HCT116 (cell line): ENCODE results near the gene CYSTM1. TPM values are rescaled to one million over a fixed set of nuclear protein-coding genes. Genes with fewer than 3 reads are reported as not detected.

Experiments used
- ATAC-seq: fragments of 200-7000 bp; cut with Tn5 transposase; 2 replicates; pipeline ENCODE4 v1.9.1; 2020; ENCODE audit warnings: mild to moderate bottlenecking, moderate library complexity
- BruUV-seq: library from RNA; stranded (reverse); fragments of 400-500 nt; replicated peaks from 2 replicates; lab custom pipeline; 2021; lab: Mats Ljungman, UMichigan
- CTCF ChIA-PET: fragments of 300-600 bp; sonication (Branson Sonifier 250); formaldehyde crosslinking; loops from one replicate; lab custom pipeline; 2021; ENCODE audit warnings: antibody characterized with exemption; lab: Charles Lee
- POLR2A ChIA-PET: fragments of 300-600, 350-600 bp; sonication (Branson Sonifier 250); formaldehyde crosslinking; loops from one replicate; lab custom pipeline; 2021; ENCODE audit warnings: antibody characterized with exemption; lab: Charles Lee
- RAD21 ChIA-PET, 2 experiments: fragments of 300-600 bp; sonication (Branson Sonifier 250); formaldehyde crosslinking; loops; one replicate each; lab custom pipeline; 2023; ENCODE audit warnings: low total read pairs in 2 of 2; ENCODE audit not compliant: uncharacterized antibody in 2 of 2, unreplicated experiment in 2 of 2, low non-redundant PET in 1 of 2; lab: Charles Lee
- DNase-seq: peaks from one replicate; pipeline ENCODE4 v3.0.0-alpha.2; 2010; ENCODE audit warnings: low read depth, low spot score
- H2AFZ ChIP-seq: fragments of 200-600 bp; shearing (Covaris generic), sonication (generic); 2 replicates; pipeline ENCODE4 v1.6.1; 2017; ENCODE audit warnings: low read depth, mixed run types, mixed read lengths, antibody characterized with exemption, low read length; ENCODE audit not compliant: poor library complexity, severe bottlenecking
- H3K27ac ChIP-seq: 2 replicates; pipeline ENCODE4 v1.5.1; 2012; ENCODE audit warnings: low read depth, low read length
- H3K27me3 ChIP-seq: fragments of 200-600 bp; sonication (generic); 2 replicates; pipeline ENCODE4 v1.6.1; 2016; ENCODE audit warnings: mixed run types, low read length, mixed read lengths; ENCODE audit not compliant: insufficient read depth
- H3K36me3 ChIP-seq, 2 experiments: fragments of 200-500 bp in 1 of 2; fragments of 200-600 bp in 1 of 2; sonication (Bioruptor generic) in 1 of 2; sonication (generic) in 1 of 2; 2 replicates each; pipeline versions ENCODE4 v1.5.1 to v1.6.1; 2014 to 2016; ENCODE audit warnings: low read length in 2 of 2, inconsistent platforms in 1 of 2, mixed read lengths in 1 of 2, mixed run types in 1 of 2; ENCODE audit not compliant: insufficient read depth in 2 of 2, control insufficient read depth in 1 of 2
- H3K4me1 ChIP-seq, 2 experiments: fragments of 200-600 bp in 1 of 2; sonication (generic) in 1 of 2; 2 replicates each; pipeline versions ENCODE4 v1.5.1 to v1.6.1; 2012 to 2017; ENCODE audit warnings: low read length in 2 of 2, inconsistent platforms in 1 of 2, mild to moderate bottlenecking in 1 of 2, mixed read lengths in 1 of 2, mixed run types in 1 of 2, moderate library complexity in 1 of 2; ENCODE audit not compliant: insufficient read depth in 2 of 2, control insufficient read depth in 1 of 2
- H3K4me2 ChIP-seq: fragments of 200-600 bp; sonication (generic); 2 replicates; pipeline ENCODE4 v1.6.1; 2017; ENCODE audit warnings: mixed run types, low read length, mixed read lengths
- H3K4me3 ChIP-seq, 2 experiments: fragments of 200-600 bp in 1 of 2; sonication (generic) in 1 of 2; replicated peaks in 1 of 2; 2 replicates each; pipeline ENCODE4 v1.5.1; 2011 to 2016; ENCODE audit warnings: low read length in 2 of 2, control low read depth in 1 of 2, low read depth in 1 of 2, mild to moderate bottlenecking in 1 of 2, mixed read lengths in 1 of 2, mixed run types in 1 of 2
- H3K79me2 ChIP-seq: fragments of 200-600 bp; sonication (generic); 2 replicates; pipeline ENCODE4 v1.6.1; 2017; ENCODE audit warnings: mild to moderate bottlenecking, mixed run types, low read length, moderate library complexity, mixed read lengths; ENCODE audit not compliant: insufficient read depth
- H3K9ac ChIP-seq: fragments of 200-600 bp; sonication (generic); 2 replicates; pipeline ENCODE4 v1.6.1; 2016; ENCODE audit warnings: low read length, mixed read lengths
- H3K9me2 ChIP-seq: fragments of 200-600 bp; sonication (generic), shearing (Covaris generic); 2 replicates; pipeline ENCODE4 v1.6.1; 2017; ENCODE audit warnings: mixed run types, mild to moderate bottlenecking, moderate library complexity; ENCODE audit not compliant: insufficient read depth
- H3K9me3 ChIP-seq, 2 experiments: fragments of 200-500 bp in 1 of 2; fragments of 200-600 bp in 1 of 2; sonication (Bioruptor generic) in 1 of 2; sonication (generic) in 1 of 2; 2 replicates each; pipeline ENCODE4 v1.6.1; 2014 to 2017; ENCODE audit warnings: low read length in 2 of 2, mixed read lengths in 2 of 2, inconsistent platforms in 1 of 2, low read depth in 1 of 2, mild to moderate bottlenecking in 1 of 2, mixed run types in 1 of 2, moderate library complexity in 1 of 2; ENCODE audit not compliant: control insufficient read depth in 1 of 2, insufficient read depth in 1 of 2
- H4K20me1 ChIP-seq: fragments of 200-600 bp; sonication (generic), shearing (Covaris generic); 2 replicates; pipeline ENCODE4 v1.6.1; 2017; ENCODE audit warnings: mixed run types, mild to moderate bottlenecking, moderate library complexity; ENCODE audit not compliant: insufficient read depth
- EZH2phosphoT487 ChIP-seq: fragments of 200-600 bp; IDR thresholded peaks from 2 replicates; pipeline ENCODE4 v1.6.1; 2018; ENCODE audit warnings: antibody characterized with exemption, borderline replicate concordance
- POLR2A ChIP-seq: IDR thresholded peaks from 2 replicates; pipeline ENCODE4 v1.7.0; 2011; ENCODE audit warnings: borderline replicate concordance; ENCODE audit not compliant: insufficient read depth, insufficient read length; ENCODE audit errors: extremely low read depth
- POLR2AphosphoS5 ChIP-seq: IDR thresholded peaks from 2 replicates; pipeline ENCODE4 v1.6.1; 2011; ENCODE audit warnings: mild to moderate bottlenecking, low read depth, low read length, moderate library complexity
- RAD21 ChIP-seq: IDR thresholded peaks from 2 replicates; pipeline ENCODE4 v1.6.1; 2012; ENCODE audit warnings: low read depth, mild to moderate bottlenecking
- SP1 ChIP-seq: IDR thresholded peaks from 2 replicates; pipeline ENCODE4 v1.6.1; 2012; ENCODE audit warnings: low read depth
- YY1 ChIP-seq: IDR thresholded peaks from 2 replicates; pipeline ENCODE4 v1.6.1; 2011; ENCODE audit warnings: low read length, low read depth, moderate library complexity, mild to moderate bottlenecking; ENCODE audit not compliant: insufficient replicate concordance; ENCODE audit errors: extremely low read depth
- ZBTB33 ChIP-seq: IDR thresholded peaks from 2 replicates; pipeline ENCODE4 v1.6.1; 2011; ENCODE audit warnings: mild to moderate bottlenecking, low read length, moderate library complexity; ENCODE audit not compliant: insufficient replicate concordance; ENCODE audit errors: extremely low read depth
- intact Hi-C: fragments of 100-400 bp; cut with micrococcal nuclease; formaldehyde crosslinking; loops from 2 replicates; pipeline ENCODE4 v1.10.0; 2022
- total RNA-seq: library from RNA; stranded (reverse); gene quantifications from one replicate; pipeline ENCODE4 v1.2.1, GENCODE V29; 2021; ENCODE audit not compliant: unreplicated experiment
- TF ChIP-seq, protein P1 (sequence below): IDR thresholded peaks from 2 replicates; pipeline ENCODE4 v1.6.1; 2012
- TF ChIP-seq, protein P2 (sequence below), 3 experiments: fragments of 200-600 bp in 1 of 3; sonication (generic) in 1 of 3; IDR thresholded peaks in 2 of 3; conservative IDR thresholded peaks in 1 of 3; 2 replicates each; pipeline ENCODE4 v1.5.1; 2012 to 2017; ENCODE audit warnings: low read depth in 2 of 3, low read length in 2 of 3, antibody characterized with exemption in 1 of 3, borderline replicate concordance in 1 of 3, control low read depth in 1 of 3, mild to moderate bottlenecking in 1 of 3, mixed read lengths in 1 of 3, mixed run types in 1 of 3, moderate library complexity in 1 of 3; ENCODE audit not compliant: insufficient read depth in 1 of 3

The CYSTM1 gene
- total RNA-seq, 1 experiment from 2014 or later: 56.0 TPM

GRCh38 chr5:140243706-140244250, 68.8 kb downstream of the CYSTM1 start:
- ChIA-PET RAD21 (interaction anchor here (0.8 to 1.9 kb wide), 11 partner anchors 18 to 477 kb away, joined by 3 to 20 read pairs (median 5); partner anchors contain the start of gene HBEGF (in 2 of the 2)), CTCF (interaction anchor here (0.8 to 8.0 kb wide), 26 partner anchors 10 to 476 kb away, joined by 3 to 186 read pairs (median 4); partner anchors contain the start of genes HBEGF and SLC4A9), POLR2A (interaction anchor here (0.7 to 7.0 kb wide), 3 partner anchors 102 to 475 kb away, joined by 4 to 57 read pairs (median 16); partner anchors contain the start of gene HBEGF)
- no peaks in the 10 kb centered on the region for H3K9me2 ChIP-seq
- no peaks in the 10 kb centered on the region for H3K9me3 ChIP-seq
- H3K4me3 ChIP-seq: no peak overlapping the region
- intact Hi-C loops: loop anchor here (1.0 to 5.0 kb wide), 3 partner anchors 103 to 474 kb away; partner anchors contain the start of gene HBEGF
- TSS peak; percentile 34 for BruUV-seq
- TF ChIP-seq EZH2phosphoT487: no peak
- TF ChIP-seq, protein P1, sequence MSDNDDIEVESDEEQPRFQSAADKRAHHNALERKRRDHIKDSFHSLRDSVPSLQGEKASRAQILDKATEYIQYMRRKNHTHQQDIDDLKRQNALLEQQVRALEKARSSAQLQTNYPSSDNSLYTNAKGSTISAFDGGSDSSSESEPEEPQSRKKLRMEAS: no peak
- TF ChIP-seq SP1: no peak
- ATAC-seq (no peak), DNase-seq (no peak)
- H3K27me3 ChIP-seq: no peaks in the 10 kb centered on the region
- no peak overlapping the region for H3K4me2 ChIP-seq
- H3K27ac ChIP-seq: no peak overlapping the region
- H3K36me3 ChIP-seq: peaks cover 2 to 7% of the 10 kb centered on the region in 2 experiments; a peak in 1 of 4 replicates
- H4K20me1 ChIP-seq: no peaks in the 10 kb centered on the region
- no peak overlapping the region for H3K9ac ChIP-seq
- peaks cover 12% of the 10 kb centered on the region for H3K79me2 ChIP-seq
- H3K4me1 ChIP-seq: peaks cover 25 to 33% of the 10 kb centered on the region in 2 experiments
- H2AFZ ChIP-seq: no peak overlapping the region

GRCh38 chr5:140244525-140245025, 69.6 kb downstream of the CYSTM1 start:
- no peaks in the 10 kb centered on the region for H3K9me3 ChIP-seq
- no peak overlapping the region for H2AFZ ChIP-seq
- no peak overlapping the region for H3K4me2 ChIP-seq
- H3K9ac ChIP-seq: no peak overlapping the region
- no TSS peak for BruUV-seq
- ChIA-PET CTCF (interaction anchor here (0.7 to 8.0 kb wide), 25 partner anchors 9 to 475 kb away, joined by 3 to 186 read pairs (median 4); partner anchors contain the start of genes HBEGF and SLC4A9), RAD21 (interaction anchor here (0.7 to 1.9 kb wide), 13 partner anchors 17 to 476 kb away, joined by 3 to 20 read pairs (median 5); partner anchors contain the start of gene HBEGF (in 2 of the 2)), POLR2A (interaction anchor here (0.7 to 7.0 kb wide), 3 partner anchors 101 to 474 kb away, joined by 4 to 57 read pairs (median 16); partner anchors contain the start of gene HBEGF)
- no peaks in the 10 kb centered on the region for H3K9me2 ChIP-seq
- H3K27me3 ChIP-seq: no peaks in the 10 kb centered on the region
- H3K4me1 ChIP-seq: peaks cover 25 to 33% of the 10 kb centered on the region in 2 experiments
- TF ChIP-seq POLR2A (no peak), RAD21 (no peak), YY1 (peak; percentile 54), ZBTB33 (no peak), POLR2AphosphoS5 (no peak)
- TF ChIP-seq, protein P2, sequence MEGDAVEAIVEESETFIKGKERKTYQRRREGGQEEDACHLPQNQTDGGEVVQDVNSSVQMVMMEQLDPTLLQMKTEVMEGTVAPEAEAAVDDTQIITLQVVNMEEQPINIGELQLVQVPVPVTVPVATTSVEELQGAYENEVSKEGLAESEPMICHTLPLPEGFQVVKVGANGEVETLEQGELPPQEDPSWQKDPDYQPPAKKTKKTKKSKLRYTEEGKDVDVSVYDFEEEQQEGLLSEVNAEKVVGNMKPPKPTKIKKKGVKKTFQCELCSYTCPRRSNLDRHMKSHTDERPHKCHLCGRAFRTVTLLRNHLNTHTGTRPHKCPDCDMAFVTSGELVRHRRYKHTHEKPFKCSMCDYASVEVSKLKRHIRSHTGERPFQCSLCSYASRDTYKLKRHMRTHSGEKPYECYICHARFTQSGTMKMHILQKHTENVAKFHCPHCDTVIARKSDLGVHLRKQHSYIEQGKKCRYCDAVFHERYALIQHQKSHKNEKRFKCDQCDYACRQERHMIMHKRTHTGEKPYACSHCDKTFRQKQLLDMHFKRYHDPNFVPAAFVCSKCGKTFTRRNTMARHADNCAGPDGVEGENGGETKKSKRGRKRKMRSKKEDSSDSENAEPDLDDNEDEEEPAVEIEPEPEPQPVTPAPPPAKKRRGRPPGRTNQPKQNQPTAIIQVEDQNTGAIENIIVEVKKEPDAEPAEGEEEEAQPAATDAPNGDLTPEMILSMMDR (IDR thresholded peaks at IDR 0.05 in 2 of 3, conservative IDR thresholded peaks at IDR 0.05 in 1 of 3; ENCODE audit: borderline replicate concordance in 1 of 3, insufficient read depth in 1 of 3, low read depth in 2 of 3, low read length in 2 of 3): peak in 2 of 3 experiments; percentile 72 to 81; a peak in 4 of 6 replicates
- ATAC-seq: peak; percentile 63
- peaks cover 2 to 7% of the 10 kb centered on the region in 2 experiments; a peak in 1 of 4 replicates for H3K36me3 ChIP-seq
- H3K4me3 ChIP-seq: no peak overlapping the region
- H3K27ac ChIP-seq: no peak overlapping the region
- no peak for DNase-seq
- no peaks in the 10 kb centered on the region for H4K20me1 ChIP-seq
- intact Hi-C loops: loop anchor here (1.0 to 5.0 kb wide), 3 partner anchors 102 to 473 kb away; partner anchors contain the start of gene HBEGF
- H3K79me2 ChIP-seq: peaks cover 12% of the 10 kb centered on the region
